GM23248 (cell line): Measurements from ENCODE around the gene CORIN.

Experiments used
- EZH2 ChIP-seq: fragments of 200-600 bp; sonication (generic); IDR thresholded peaks from 2 replicates; pipeline ENCODE4 v1.6.1; 2018; ENCODE audit warnings: antibody characterized with exemption, mild to moderate bottlenecking; ENCODE audit not compliant: insufficient read depth, poor library complexity, severe bottlenecking
- EZH2phosphoT487 ChIP-seq: fragments of 200-600 bp; sonication (generic); IDR thresholded peaks from 2 replicates; pipeline ENCODE4 v1.6.1; 2018; ENCODE audit warnings: antibody characterized with exemption, moderate library complexity, mild to moderate bottlenecking, low read depth; ENCODE audit not compliant: insufficient read depth

GRCh38 chr4:47672696-47673095 is 165.2 kb downstream of the CORIN start:
- TF ChIP-seq EZH2 = no peak
- TF ChIP-seq EZH2phosphoT487 = no peak
